Panc1 (cell line): ENCODE measurements around the gene NDUFAF8. TPM values are rescaled to one million over a fixed set of nuclear protein-coding genes. Genes with fewer than 3 reads are reported as not detected.

Experiments used
- ATAC-seq: fragments of 200-7000 bp; cut with Tn5 transposase; 2 replicates; pipeline ENCODE4 v1.9.1; 2020; ENCODE audit warnings: mild to moderate bottlenecking, moderate library complexity
- BruUV-seq: library from RNA; stranded (reverse); fragments of 400-500 nt; replicated peaks from 2 replicates; lab custom pipeline; 2021; lab: Mats Ljungman, UMichigan
- CTCF ChIA-PET: fragments of 300-600 bp; sonication (Branson Sonifier 250); formaldehyde crosslinking; loops from one replicate; lab custom pipeline; 2022; ENCODE audit warnings: antibody characterized with exemption; lab: Charles Lee
- POLR2A ChIA-PET: fragments of 300-600 bp; sonication (Branson Sonifier 250); formaldehyde crosslinking; loops from one replicate; lab custom pipeline; 2022; ENCODE audit warnings: antibody characterized with exemption; lab: Charles Lee
- DNase-seq: peaks from one replicate; pipeline ENCODE4 v3.0.0-alpha.2; 2010; ENCODE audit warnings: low read depth, low spot score
- H3K27ac ChIP-seq: 2 replicates; pipeline ENCODE4 v1.5.1; 2011; ENCODE audit warnings: mild to moderate bottlenecking, low read length, inconsistent platforms
- H3K27me3 ChIP-seq: fragments of 200-500 bp; sonication (Bioruptor generic); 2 replicates; pipeline ENCODE4 v1.6.0; 2014; ENCODE audit warnings: low read length, inconsistent platforms; ENCODE audit not compliant: control insufficient read depth, insufficient read depth
- H3K36me3 ChIP-seq: fragments of 200-500 bp; sonication (Bioruptor generic); 2 replicates; pipeline ENCODE4 v1.5.1; 2014; ENCODE audit warnings: inconsistent platforms, mild to moderate bottlenecking, low read length, moderate library complexity; ENCODE audit not compliant: control insufficient read depth, insufficient read depth
- H3K4me1 ChIP-seq: 2 replicates; pipeline ENCODE4 v1.5.1; 2011; ENCODE audit warnings: inconsistent platforms, mild to moderate bottlenecking, low read length, moderate library complexity; ENCODE audit not compliant: control insufficient read depth, insufficient read depth
- H3K4me3 ChIP-seq, 2 experiments: 2 replicates each; pipeline ENCODE4 v1.5.1; 2011 to 2012; ENCODE audit warnings: low read depth in 2 of 2, low read length in 2 of 2, mild to moderate bottlenecking in 2 of 2, inconsistent platforms in 1 of 2, moderate library complexity in 1 of 2
- H3K9me3 ChIP-seq: fragments of 200-500 bp; sonication (Bioruptor generic); 2 replicates; pipeline ENCODE4 v1.5.1; 2014; ENCODE audit warnings: low read depth, mild to moderate bottlenecking, inconsistent platforms, low read length, moderate library complexity; ENCODE audit not compliant: control insufficient read depth, insufficient read depth
- CTCF ChIP-seq: fragments of 450-650 bp; IDR thresholded peaks from 2 replicates; pipeline ENCODE4 v1.5.1; 2017; ENCODE audit warnings: mild to moderate bottlenecking
- POLR2AphosphoS5 ChIP-seq: IDR thresholded peaks from 2 replicates; pipeline ENCODE4 v1.6.1; 2012; ENCODE audit warnings: mild to moderate bottlenecking, low read depth, low read length, moderate library complexity
- REST ChIP-seq, 2 experiments: IDR thresholded peaks; 2 replicates each; pipeline ENCODE4 v1.6.1; 2011 to 2012; ENCODE audit warnings: low read depth in 2 of 2, control low read depth in 1 of 2, low read length in 1 of 2, mild to moderate bottlenecking in 1 of 2, moderate library complexity in 1 of 2; ENCODE audit not compliant: insufficient read depth in 1 of 2
- SIN3A ChIP-seq: IDR thresholded peaks from 2 replicates; pipeline ENCODE4 v1.6.1; 2012; ENCODE audit warnings: low read depth, mild to moderate bottlenecking, low read length, moderate library complexity, borderline replicate concordance; ENCODE audit not compliant: insufficient read depth
- TCF7L2 ChIP-seq: IDR thresholded peaks from 2 replicates; pipeline ENCODE4 v1.6.1; 2011; ENCODE audit warnings: mild to moderate bottlenecking, low read depth, low read length, inconsistent platforms
- in situ Hi-C: cut with HindIII; loops from 2 replicates; pipeline ENCODE4 v1.10.0; 2016; ENCODE audit warnings: low sequenced_read_pairs, low pct_unique_long_range_greater_than_20kb
- intact Hi-C: fragments of 100-400 bp; cut with micrococcal nuclease; formaldehyde crosslinking; loops from one replicate; pipeline ENCODE4 v1.10.0; 2022; ENCODE audit not compliant: unreplicated experiment
- total RNA-seq: library from RNA; stranded (reverse); gene quantifications from one replicate; pipeline ENCODE4 v1.2.1, GENCODE V29; 2021; ENCODE audit not compliant: unreplicated experiment

Gene NDUFAF8
- total RNA-seq, 1 experiment from 2014 or later, result 75.8 TPM

GRCh38 chr17:81244358-81245023 is 5.4 kb downstream of the NDUFAF8 start:
- DNase-seq (no peak), ATAC-seq (no peak)
- intact Hi-C loops (no loop called here), in situ Hi-C loops (no loop called here)
- TF ChIP-seq TCF7L2 (no peak), CTCF (no peak), REST (IDR thresholded peaks at IDR 0.05; ENCODE audit: insufficient read depth in 1 of 2, low read depth in 2 of 2, low read length in 1 of 2) (no peak), POLR2AphosphoS5 (peak; percentile 51; the same call in 1 of the 2 replicates), SIN3A (no peak)
- peak overlapping the region; percentile 48; the same call in 1 of the 2 replicates for H3K27ac ChIP-seq
- no TSS peak for BruUV-seq
- H3K27me3 ChIP-seq, result no peaks in the 10 kb centered on the region
- H3K36me3 ChIP-seq, result peaks cover 4% of the 10 kb centered on the region; the same call in 1 of the 2 replicates
- CTCF ChIA-PET, result interaction anchor here (0.6 kb wide), 1 partner anchor 65 kb away, joined by 3 read pairs; no protein-coding TSS in a partner anchor
- H3K4me3 ChIP-seq, result no peak overlapping the region
- POLR2A ChIA-PET, result no interaction called here
- no peaks in the 10 kb centered on the region for H3K9me3 ChIP-seq
- peaks cover 36% of the 10 kb centered on the region for H3K4me1 ChIP-seq

GRCh38 chr17:81245024-81245664 is 6.0 kb downstream of the NDUFAF8 start:
- H3K27ac ChIP-seq, result peak overlapping the region; percentile 48; the same call in 1 of the 2 replicates
- CTCF ChIA-PET, result interaction anchor here (0.6 kb wide), 1 partner anchor 66 kb away, joined by 3 read pairs; no protein-coding TSS in a partner anchor
- POLR2A ChIA-PET, result interaction anchor here (0.6 kb wide), 1 partner anchor 50 kb away, joined by 3 read pairs; the partner anchor contains the start of gene SLC38A10
- H3K4me1 ChIP-seq, result peaks cover 34% of the 10 kb centered on the region
- TF ChIP-seq TCF7L2 (no peak), CTCF (no peak)
- H3K9me3 ChIP-seq, result no peaks in the 10 kb centered on the region
- ATAC-seq, result 0 out of 2 replicates have a peak, but pooled peaks have one; percentile 3
- no peaks in the 10 kb centered on the region; the same call in 1 of the 2 replicates for H3K36me3 ChIP-seq
- DNase-seq, result no peak
- no TSS peak for BruUV-seq
- no peak overlapping the region for H3K4me3 ChIP-seq
- intact Hi-C loops, result no loop called here
- H3K27me3 ChIP-seq, result no peaks in the 10 kb centered on the region
- in situ Hi-C loops, result no loop called here
